ENCODE data around the gene REM2.

Gene REM2

DNA sequence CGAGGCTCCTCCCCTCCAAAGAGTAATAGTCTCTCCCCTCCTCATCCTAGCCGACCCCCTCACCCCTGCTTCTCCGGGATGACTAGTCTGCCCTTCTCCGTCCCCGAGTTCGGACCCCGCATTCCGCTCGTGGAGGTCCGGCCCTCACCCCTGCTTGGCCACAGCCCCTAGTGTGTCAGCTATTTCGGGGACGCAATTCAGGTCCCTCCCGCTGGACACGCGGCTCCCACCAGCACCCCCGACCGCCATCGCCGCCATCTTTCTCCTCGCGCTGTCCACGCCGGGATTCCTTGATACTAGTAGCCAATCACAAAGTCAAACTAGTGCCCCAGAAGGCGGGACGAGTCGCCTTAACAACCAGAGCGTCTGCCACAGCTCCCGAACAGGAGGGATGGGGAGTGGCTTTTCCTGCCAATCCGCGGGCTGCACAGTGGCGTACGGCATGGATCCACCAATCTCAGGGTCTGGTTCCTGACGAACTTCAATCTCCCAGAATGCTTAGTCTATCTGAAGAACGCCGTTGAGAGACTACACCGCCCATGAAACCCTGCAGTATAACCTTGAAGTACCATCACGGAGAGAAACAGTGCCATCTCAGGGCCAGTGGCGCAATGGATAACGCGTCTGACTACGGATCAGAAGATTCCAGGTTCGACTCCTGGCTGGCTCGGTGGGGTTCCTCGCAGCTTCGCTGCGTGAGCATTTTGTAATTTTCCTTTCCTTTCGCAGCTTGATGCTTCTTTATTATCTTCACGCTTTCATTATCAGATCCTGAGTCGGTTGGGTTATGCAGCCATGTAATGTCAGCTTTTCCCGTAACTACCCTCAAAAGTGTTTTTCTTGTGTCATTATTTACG lies 46.3 kb downstream of the REM2 start, which contains the start of gene PRMT5:
PRMT5 (minus strand) TSS at position 273 of the 857 bp plus-strand sequence; CDS start at position 258, 15 bp downstream.
- DNase-seq (ENCODE audit: low read depth) = peak; percentile 100

DNA sequence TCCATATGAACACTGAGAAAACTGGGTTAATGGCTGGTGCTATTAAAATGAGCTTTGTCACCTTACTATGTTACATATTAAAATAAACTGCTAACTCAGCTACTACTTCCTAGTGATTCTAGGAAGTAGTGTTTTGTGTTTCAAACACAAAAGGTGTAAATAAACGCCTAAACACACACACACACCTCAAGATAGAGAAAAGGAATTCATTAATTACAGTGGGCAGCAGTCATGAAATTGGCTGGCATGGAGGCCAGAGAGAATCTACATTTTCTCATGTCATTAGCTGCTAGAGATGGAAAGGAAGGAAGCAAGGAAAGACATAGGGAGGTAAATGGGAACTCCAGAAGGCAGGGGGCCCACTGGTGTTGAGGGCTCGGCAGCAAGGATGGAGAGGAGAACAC lies 46.9 kb downstream of the REM2 start:
- DNase-seq (ENCODE audit: low read depth) = no peak

DNA sequence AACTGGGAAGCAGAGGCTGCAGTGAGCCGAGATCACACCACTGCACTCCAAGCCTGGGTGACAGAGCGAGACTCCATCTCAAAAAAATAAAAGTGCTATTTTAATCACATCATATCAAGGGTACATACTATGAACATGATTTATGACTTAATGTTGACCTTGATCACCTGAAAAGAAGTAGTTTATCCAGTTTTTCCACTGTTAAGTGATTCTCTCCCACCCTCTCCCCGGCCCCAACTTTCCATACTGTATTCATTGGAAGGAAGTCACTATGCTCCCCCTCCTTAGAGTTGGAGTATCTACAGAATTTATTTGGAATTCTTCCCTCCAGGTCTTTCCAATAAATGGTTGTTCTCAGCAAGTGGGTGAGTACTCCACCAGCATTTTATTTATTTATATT lies 49.1 kb downstream of the REM2 start:
- DNase-seq (ENCODE audit: low read depth) = no peak

DNA sequence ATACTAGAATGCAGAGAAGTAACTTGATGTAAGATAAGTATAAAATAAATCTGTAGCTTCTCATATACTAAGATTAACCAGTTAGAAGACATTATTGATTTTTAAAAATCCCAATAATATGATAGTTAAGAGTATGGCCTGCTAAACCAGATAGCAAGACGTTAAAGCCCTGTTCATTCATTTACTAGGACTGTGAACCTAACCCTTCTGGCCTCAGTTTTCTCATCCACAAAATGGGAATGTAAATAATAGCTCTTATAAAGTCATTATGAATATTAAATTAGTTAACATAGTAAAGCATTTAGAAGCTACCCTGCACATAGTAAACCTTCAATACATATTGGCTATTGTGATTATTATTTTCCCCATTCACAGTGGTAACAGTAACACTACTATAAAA lies 52.1 kb downstream of the REM2 start:
- no peak for DNase-seq (ENCODE audit: low read depth)
